ENCODE data around the gene C9orf85.

DNA sequence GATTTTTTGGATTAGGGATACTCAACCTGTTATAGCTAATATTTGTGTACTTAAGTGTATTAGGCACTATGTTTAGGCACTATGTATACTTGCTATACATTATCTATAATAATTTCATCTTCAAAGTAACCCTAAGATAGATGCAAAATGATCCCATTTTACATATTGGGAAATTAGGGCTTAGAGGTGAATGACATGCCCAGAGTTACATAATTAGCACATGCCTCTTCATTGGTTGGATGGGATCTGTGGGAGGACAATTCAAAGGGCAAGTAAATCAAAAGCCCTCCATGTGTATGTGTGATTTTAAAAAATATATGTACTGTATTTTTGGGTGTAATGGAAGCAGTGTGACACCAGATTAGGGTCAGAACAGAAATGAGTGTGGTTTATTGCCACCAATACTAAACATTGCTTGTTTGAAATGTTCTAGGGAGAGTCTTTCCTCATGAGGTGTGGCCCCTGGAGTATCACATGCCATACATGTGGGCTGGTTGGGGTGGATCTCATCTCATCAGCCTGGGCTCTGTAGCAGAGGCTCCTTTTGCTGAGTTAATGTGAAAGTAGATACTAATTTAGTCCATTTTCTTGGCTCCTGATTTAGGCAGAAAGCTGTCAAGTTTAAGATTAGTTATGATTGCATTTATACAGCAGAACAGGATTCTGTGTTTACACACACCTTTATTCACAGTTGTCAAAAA lies 5.5 kb downstream of the C9orf85 start:
- TF ChIP-seq CTCF (IDR thresholded peaks at IDR 0.05; ENCODE audit: low read length) (no peak), EZH2 (optimal IDR thresholded peaks at IDR 0.05; ENCODE audit: low read depth, low read length) (no peak)

All from MM.1S (cell line).